HG02852 (cell line): ENCODE data around the gene C9orf153.
A peak's percentile ranks its signal among the peaks of the same experiment; 100 is the strongest.
"Not testable (repeated sequence)": the region's sequence is repeated elsewhere in the genome, so short reads cannot be mapped to it uniquely, and the experiment has no call there.

ENCODE experiments used
- ATAC-seq: cut with Tn5 transposase; IDR thresholded peaks from one replicate; pipeline ENCODE4 v1.9.1; 2021; ENCODE audit warnings: mild to moderate bottlenecking, moderate library complexity; ENCODE audit not compliant: unreplicated experiment

Gene C9orf153

DNA sequence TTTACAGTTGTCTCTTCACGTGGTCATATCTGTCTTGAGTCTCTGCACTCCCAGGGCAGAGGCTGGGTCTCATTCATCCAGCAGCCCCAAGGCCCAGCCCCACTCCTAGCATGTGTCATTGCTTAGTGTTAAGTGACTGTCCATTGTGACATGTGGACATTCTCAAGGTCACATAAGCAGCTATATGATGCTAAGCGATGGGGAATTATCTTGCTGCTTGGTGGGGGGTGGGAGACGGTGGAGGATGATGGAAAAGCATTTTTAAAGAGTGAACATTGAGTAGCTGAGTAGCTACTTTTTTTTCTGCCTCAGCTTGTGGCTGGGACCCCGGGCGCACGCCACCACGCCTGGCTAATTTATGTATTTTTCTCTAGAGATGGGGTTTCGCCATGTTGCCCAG, at the start of gene C9orf153:
C9orf153 (minus strand) TSS at position 101 of the 400 bp plus-strand sequence. CDS start 30,054 bp downstream, outside the sequence.
- no peak for ATAC-seq

DNA sequence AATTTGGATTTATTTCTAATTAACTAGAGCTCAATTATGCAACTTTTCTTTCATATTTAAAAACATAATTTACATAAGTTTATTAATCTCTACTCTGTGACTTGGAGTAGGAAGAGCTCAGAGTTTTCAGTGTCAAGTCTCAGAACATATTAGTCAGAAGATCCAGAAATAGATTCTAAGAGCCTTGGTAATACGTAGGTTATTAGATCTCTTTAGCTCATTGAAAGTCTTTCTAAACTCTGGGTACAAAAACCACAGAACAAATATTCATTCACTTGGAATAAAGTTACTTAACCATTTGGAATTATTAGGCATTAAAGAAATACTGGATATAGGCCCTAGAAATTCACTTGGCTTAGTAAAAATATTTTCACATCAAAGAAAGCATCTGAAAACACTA, 49.2 kb upstream of the C9orf153 start:
- ATAC-seq, result no peak

DNA sequence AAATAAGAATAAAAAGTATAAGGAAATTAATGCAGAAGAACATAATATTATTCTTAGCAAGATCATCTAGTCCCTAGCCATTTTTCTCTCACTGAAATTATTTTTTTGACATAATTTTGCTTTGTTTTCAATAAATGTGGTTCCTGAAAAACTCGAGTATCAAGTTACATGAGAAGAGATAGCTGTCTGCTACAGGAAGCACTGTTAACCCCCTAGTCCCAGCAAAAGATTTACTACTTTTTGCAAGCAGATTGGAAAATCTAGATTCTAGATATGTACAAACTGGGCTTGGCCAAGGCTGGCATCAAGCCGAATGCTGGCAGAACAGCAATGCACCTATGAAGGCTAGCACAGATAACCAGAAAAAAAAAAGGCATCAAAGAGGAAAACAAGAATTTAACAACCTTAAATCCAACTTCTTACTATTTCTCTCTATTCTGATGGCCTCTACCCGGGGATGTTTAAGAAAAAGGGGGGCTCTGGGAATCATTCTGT, 44.8 kb upstream of the C9orf153 start:
- ATAC-seq, result no peak

DNA sequence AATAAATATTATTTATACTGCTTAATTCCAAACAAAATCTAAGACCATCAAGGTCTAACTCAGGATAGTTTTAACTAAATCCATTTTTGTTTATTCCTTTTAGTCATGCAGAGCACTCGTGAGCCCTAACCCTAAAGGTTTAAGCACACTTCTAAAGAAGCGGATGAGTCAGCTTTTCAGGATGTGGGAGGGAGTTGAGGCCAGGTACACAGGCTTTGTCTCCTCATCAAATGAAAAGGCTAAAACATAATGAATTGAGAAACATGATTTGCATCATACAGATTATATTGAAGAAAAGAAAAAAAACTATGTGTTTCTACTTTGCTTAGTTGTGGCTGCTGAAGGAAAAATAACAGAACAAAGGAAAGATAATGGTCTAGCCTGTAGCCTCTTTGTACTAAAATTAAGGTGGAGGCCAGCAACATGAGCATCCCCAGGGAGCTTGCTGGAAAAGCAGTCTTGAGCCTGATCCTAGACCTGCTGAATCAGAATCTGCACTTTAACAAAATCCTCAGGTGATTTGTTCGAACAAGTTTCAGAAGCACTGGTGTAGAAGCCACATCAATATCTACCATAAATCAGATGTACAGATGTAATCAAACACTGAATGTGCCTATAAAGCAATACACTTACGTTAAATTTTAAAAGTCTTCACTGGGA, 44.0 kb upstream of the C9orf153 start:
- ATAC-seq, result no peak

DNA sequence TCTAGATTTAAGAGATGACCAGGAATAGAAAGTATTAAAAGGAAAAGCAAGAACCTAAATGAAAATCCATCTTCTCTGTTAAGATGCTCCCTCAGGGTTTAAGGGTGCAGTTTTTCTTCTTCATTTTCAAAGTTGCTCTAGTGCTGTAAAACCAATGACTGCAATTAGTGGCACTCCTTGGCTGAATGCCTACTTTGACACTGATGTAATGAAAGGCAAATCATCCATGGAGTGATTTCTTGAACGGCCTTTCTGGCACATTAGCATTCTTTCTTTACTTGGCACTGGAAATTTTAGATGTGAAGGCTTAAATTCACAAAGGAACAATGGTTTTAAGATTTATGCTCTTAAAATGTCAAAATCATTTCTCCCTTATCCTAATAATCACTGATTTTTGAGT, 42.2 kb upstream of the C9orf153 start:
- no peak for ATAC-seq

DNA sequence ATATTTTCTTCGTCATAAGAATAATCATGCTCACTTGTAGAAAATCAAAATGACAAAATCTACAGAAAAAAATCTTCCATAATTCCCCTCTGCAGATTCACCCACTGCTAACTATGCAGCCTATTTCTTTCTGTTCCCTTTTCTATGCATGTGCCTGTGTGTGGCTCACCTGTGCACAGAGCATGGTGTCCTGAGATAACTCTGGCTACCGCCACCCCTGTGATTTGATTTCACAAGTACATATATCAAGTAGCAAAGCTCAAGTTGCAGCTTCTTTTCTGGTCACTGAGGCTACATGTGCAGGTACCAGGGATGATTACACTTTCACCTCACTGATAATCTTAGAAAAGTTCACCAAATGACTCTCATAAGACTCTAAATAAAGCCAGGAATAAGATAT, 41.2 kb upstream of the C9orf153 start:
- ATAC-seq, result no peak

DNA sequence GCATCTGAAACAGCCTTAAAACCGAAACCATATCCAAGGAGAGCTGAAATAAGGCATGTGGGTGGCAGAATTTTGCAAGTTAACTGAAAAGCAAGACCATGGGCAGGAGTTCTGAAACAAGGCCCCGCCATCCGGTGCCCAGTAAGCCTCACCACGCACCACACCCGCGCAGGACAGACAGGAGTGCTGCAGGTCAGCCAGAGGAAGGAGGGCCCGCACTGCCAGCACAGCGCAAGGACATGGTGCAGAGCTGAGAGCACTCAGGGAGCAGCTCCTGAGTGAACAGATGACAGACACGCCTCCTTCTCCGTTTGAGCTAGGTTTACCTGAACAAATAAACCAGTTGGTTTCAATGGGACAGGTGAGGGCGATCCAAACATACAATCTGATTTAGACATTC, 39.4 kb upstream of the C9orf153 start:
- ATAC-seq, result no peak

DNA sequence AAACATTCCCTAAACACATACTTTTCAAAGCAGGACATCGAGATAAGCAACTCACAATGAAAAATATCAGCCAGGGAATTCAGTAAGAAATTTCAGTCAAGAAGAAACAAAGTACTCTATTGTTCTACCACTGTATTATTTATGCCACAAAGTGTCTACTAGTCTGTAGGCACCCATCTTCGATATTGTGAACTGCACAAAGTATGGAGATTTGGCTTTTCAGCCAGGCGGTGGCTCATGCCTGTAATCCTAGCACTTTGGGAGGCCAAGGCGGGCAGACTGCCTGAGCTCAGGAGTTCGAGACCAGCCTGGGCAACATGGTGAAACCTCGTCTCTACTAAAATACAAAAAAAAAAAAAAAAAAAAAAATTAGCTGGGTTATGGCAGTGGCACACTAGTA, 30.9 kb upstream of the C9orf153 start:
- ATAC-seq, result not testable (repeated sequence)

DNA sequence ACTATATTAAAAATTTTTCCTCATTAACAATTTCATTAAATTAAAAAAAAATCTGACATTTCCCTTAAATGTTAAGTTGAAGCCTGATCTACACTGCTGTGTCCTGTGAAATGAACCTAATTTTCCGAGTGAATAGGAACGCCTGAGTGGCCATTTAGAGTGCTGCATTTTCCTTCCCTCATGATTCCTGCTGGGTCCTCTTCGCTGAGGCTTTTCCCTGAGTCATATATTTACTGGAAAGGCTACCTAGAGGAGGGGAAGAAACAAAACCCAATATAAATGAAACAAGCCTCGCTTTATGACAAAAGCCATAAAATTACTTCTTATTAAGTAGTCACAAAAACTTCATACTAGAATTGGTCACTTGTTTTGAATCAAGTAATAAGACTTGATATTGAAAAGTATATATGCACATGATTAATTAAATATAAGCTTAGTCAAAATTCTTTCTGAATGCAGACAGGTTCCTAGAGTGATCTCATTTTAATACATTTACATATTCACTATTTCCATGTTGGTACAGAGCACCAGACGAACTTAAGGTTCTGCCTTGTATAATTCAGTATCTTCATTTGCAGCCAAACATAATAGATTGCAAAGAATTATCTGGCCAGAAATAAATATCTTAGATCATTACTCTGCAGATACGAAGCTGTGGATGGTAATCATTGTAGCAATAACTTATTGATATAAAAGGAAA, 29.2 kb upstream of the C9orf153 start:
- ATAC-seq, result no peak

DNA sequence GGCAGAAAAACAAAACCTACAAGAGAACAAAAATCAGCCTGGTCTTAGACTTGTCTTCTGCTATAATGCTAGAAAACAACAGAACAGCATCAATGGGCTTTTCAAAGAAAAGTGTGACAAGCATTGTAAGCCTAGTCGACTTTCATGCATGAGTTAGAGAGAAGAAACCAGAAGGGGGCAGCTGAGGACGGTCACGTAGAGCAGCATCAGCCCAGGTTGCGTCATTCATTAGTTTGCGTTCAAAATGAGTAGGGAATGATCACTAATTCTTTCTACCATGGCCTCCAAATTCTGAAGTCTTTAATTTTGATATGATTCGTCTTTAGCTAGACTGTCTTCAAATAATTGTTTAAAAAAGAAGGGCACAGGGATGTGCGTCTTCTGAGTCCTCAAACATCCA, 27.6 kb upstream of the C9orf153 start:
- no peak for ATAC-seq

DNA sequence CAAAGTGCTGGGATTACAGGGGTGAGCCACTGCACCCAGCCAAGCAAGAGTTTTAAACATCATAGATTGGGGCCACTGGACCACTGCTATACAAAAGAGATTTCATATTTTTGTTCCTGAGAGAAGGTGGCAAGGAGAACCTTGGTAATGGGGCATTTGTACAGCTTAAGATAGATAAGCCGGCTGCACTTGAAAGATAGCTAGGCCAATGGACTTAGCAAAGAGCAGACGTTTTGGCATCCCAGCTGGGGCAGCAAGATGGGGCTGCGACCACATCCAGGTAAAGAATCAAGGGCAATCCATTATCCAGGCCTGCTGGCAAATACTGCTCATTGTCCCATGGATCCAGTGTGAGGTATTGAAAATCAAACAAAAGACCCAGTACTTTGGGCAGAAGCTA, 26.8 kb upstream of the C9orf153 start:
- ATAC-seq, result no peak

DNA sequence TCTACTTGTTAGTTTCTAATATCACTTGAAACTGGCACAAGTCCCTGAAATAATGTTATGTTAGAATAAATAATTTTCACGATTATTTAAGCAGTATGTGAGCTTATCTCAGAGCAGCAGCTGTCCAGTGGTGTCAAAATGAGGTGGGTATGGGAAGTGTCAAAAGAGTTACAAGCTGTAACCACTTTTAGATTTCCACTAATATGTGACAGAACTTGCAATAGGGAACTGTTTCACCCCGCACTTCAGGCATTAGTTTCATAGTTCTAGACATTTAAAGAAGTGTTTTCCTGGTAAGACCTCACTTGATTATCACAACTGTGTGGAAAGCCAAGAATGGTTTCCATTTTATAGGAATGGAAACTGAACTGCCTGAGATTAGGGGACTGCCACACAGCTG, 25.8 kb upstream of the C9orf153 start:
- no peak for ATAC-seq

DNA sequence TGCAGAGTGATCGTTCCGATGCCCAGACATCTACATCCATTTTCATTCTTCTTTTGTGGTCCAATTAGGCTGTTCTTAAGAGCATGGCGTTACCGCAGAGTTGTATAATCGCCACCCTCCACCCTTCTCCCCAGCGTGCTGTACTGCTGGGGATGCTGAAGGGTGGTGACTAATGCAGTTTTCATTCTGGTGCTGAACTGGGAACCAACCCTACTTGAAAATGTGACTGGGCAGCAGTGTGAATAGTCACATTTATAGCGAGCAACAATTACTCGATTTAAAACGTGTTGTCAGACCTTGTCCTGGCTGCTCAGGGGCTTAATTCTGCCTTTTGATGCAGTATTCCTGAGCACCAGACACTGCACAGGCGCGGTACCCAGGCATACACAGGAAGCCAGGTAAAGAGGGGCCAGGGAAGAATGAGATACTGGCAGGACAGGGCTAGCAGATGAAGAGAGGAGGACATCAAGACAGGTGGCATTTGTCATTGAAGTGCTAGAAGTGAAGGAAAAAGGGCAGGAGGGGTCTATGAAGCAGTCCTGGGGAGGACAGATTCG, 23.6 kb upstream of the C9orf153 start:
- peak; percentile 9 for ATAC-seq

DNA sequence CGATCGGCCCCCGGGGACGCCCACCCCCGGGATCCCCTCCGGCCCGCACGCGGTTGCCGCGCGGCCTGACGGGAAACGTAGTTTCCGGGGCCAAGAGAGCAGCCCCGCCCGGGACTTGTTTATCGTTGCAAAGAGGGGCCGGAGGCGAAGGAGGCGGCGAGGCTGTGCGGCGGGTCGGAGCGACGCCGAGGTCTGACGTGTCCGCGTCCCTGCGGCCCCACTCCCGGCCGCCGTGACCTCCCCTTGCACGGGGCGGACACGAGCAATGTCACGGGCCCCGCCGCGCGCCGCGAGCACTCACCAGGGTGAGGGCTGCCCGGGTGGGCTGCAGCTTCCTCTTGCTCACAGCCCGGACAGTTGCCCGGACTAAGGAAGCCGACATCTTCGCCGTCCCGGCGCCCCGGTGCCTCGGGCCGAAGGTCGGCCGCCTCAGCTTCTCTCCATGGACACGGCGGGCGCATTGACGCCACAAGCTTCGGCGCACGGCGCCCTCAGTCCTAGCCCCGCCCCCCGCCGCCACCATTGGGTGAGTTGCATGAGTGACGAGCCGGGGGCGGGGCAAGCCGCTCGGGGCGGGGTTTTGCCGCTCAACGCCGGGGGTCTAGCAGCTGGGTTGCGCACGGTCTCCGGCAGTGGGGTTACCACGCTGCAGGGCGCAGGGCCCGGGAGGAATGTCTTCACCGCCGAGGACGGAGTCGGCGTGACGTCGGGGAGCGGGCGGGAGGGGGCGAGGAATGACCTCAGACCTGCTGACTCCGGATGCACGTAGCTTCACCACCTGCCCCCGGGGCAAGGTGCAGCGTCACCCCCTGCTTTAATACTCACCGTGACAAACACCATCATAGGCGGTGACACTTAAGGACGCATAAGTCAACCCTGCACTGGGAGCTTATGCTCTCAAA, 22.9 kb upstream of the C9orf153 start, which contains the start of gene ISCA1:
ISCA1 (minus strand) TSS at position 462 of the 902 bp plus-strand sequence; CDS start at position 382, 80 bp downstream.
- ATAC-seq, result peak; percentile 82

DNA sequence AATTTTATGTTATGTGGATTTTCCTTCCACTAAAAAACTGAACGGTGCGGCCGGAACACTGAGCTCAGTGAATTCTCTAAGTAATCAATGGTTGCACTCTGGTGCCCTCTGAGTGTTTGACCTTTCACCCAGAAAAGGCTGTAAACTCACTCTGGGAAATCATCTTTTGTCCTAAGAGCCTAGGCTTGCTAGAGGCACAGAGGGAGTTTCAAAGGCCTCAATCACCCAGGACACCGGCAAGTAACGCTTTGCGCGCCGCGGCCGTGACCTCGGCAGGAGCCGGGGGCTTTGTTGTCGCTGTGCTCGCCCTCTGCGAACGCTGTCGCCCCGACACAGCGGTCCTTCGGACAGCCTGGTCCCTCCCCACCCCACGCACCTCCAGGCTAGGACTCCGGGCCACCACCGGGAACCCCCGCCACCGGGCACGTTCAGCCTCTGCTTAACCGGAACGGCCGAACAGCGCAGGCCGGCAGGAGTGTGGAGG, 22.2 kb upstream of the C9orf153 start:
- ATAC-seq, result peak; percentile 34

DNA sequence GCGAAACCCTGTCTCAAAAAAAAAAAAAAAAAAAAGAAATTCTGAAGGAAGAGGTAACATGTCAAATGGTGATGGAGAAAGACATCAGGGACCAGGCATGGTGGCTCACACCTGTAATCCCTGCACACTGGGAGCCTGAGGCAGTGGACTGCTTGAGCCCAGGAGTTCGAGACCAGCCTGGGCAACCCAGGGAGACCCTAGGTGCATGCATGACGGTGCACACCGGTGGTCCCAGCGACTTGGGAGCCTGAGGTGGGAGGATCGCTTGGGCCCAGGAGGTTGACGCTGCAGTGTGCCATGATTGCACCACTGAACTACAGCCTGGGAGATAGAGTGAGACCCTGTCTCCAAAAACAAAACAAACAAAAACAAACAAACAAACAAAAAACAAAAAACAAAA, 21.1 kb upstream of the C9orf153 start:
- no peak for ATAC-seq

DNA sequence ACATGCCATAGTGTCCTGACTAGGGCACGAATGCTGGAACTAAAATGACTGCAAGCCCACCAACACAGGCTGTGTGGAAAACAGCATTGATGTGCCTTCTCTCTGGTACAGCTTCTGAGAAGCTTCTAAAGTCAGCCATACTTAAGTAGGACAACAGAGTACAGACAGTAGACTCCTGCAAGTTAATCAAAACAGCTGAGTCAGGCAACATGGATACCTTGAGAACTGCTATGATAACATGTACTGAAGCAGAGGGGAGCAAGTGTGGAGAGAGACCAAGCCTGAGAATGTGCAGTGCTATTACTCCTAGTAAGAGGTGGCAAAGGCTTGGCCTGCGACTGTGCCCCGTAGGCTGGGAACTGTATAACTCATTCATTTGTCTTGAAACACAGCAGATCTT, 20.4 kb upstream of the C9orf153 start:
- ATAC-seq, result no peak

DNA sequence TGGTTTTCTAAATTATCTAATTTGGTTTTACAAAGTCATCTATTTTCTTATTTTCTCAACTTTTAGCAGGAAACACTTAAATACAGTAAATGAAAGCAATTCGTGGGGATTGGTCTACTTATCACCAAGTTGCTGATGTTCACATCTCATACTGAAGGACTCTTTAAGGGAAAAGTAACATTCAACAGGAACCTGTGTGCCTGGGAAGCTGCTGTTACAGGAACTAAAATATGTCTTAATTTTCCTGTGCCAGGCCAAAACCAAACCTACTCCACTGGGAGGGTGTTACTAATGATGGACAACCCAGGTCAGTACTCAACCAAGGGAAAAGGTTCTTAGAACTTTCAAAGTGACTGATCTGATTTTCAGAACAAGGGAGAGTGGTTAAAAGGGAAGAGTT, 17.6 kb upstream of the C9orf153 start:
- ATAC-seq, result no peak

DNA sequence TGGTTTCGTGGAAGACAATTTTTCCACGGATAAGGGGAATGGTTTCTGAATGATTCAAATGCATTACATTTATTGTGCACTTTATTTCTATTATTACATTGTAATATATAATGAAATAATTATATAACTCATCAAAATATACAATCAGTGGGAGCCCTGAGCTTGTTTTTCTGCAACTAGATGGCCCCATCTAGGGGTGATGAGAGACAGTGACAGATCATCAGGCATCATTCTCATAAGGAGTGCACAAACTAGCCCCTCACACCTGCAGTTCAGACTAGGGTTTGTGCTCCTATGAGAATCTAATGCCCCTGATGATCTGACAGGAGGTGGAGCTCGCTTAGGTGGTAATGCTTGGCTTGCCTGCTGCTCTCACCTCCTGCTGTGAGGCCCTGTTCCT, 16.5 kb upstream of the C9orf153 start:
- no peak for ATAC-seq

DNA sequence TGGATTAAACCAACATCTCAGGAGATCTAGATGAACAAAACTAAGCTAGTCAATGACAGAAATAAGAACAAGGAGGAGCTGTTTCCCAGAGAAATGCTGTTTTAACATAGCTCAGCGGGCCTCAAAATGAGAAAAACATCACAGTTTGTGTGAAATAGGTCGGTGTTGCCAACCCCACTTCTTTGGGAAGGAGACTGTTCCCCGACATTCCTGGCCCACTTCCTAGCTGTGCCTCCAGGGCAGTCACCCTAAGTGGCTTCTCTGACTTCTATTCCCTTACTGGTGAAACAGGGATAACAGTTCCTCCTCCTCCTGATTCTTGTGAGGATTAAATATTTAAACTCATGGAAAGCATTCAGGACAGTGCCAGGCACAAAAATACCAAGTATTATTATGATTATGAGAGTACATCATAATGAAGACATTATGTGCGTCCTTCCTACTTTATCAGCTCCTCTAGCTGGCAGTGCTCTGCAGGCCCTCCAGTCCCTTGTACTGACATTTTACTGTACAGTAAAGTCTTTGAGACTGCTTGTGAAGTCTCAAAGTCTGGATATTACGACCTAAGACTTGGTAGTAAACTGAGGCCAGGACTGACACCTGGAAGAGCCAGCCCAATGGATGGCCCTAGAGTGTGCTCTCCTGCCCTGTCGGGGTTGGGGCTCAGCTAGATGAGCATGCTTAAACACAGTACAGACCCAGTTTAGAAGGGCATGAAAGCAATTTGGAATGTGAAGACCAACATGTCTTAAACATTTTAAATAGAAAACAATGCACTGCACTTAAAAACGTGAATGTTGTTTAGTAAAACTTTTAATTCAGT, 15.6 kb upstream of the C9orf153 start:
- no peak for ATAC-seq
